Body of pancreas (tissue), 4 donors: ENCODE data around the gene GNAO1. TPM values are rescaled to one million over a fixed set of nuclear protein-coding genes. Genes with fewer than 3 reads are reported as not detected.

Experiments
- ATAC-seq: fragments of 150-250 bp; one replicate; pipeline ENCODE4 v1.9.1; 2016
- DNase-seq, 4 donors: peaks; one replicate each; pipeline ENCODE4 v3.0.0-alpha.2; 2019
- H3K27ac ChIP-seq, 4 donors: fragments of 200-600 bp; sonication (generic); 1 replicate in 3 of 4; 2 replicates in 1 of 4; pipeline versions ENCODE4 v1.5.1 to v1.6.1; 2016 to 2019; ENCODE audit warnings: mild to moderate bottlenecking in 1 of 4, mixed read lengths in 1 of 4, moderate library complexity in 1 of 4
- H3K27me3 ChIP-seq, 2 donors: fragments of 200-600 bp; sonication (generic); one replicate each; pipeline ENCODE4 v1.6.0; 2016; ENCODE audit warnings: mild to moderate bottlenecking in 1 of 2
- H3K36me3 ChIP-seq, 2 donors: fragments of 200-600 bp; sonication (generic); replicated peaks in 1 of 2; 2 replicates each; pipeline ENCODE4 v1.5.1; 2016; ENCODE audit warnings: low read depth in 2 of 2; ENCODE audit not compliant: insufficient read depth in 1 of 2
- H3K4me1 ChIP-seq: fragments of 200-600 bp; sonication (generic); one replicate; pipeline ENCODE4 v1.6.0; 2016
- H3K4me3 ChIP-seq, 2 donors: fragments of 200-600 bp; sonication (generic); 1 replicate in 1 of 2; 2 replicates in 1 of 2; pipeline ENCODE4 v1.5.1; 2016 to 2019
- H3K9me3 ChIP-seq, 3 donors: fragments of 200-600 bp; sonication (generic); 1 replicate in 2 of 3; 2 replicates in 1 of 3; pipeline ENCODE4 v1.5.1; 2016
- CTCF ChIP-seq, 7 experiments: fragments of 450-650 bp in 4 of 7; fragments of 200-600 bp in 3 of 7; sonication (generic) in 3 of 7; IDR thresholded peaks; one replicate each; pipeline ENCODE4 v1.5.1; 2016 to 2019; ENCODE audit warnings: antibody characterized with exemption in 7 of 7
- POLR2A ChIP-seq, 3 donors: fragments of 450-650 bp; IDR thresholded peaks; one replicate each; pipeline ENCODE4 v1.6.1; 2016; ENCODE audit warnings: antibody characterized with exemption in 3 of 3, mild to moderate bottlenecking in 2 of 3
- WGBS, 2 donors: methylation state at CpG; one replicate each; pipeline ENCODE4 v1.1.5; 2017; 5-methylcytosine and 5-hydroxymethylcytosine counted together
- intact Hi-C: fragments of 100-400 bp; cut with DNase I; formaldehyde crosslinking; loops from one replicate; pipeline ENCODE4 v1.15.1; 2023
- total RNA-seq, 2 donors: library from RNA; depleted of rRNA; stranded (reverse); fragments of >200 nt; gene quantifications; one replicate each; pipeline ENCODE4 v1.1.0, GENCODE V29; 2016

Gene GNAO1
- total RNA-seq, 2 donors from 2014 or later, result 1.6 to 3.0 TPM

GRCh38 chr16:56320811-56321558, 129.7 kb downstream of the GNAO1 start:
- Histone ChIP-seq H3K9me3 (no peaks in the 10 kb centered on the region), H3K27ac (no peak overlapping the region), H3K4me3 (no peak overlapping the region), H3K27me3 (no peaks in the 10 kb centered on the region), H3K36me3 (no peaks in the 10 kb centered on the region), H3K4me1 (peaks cover 6% of the 10 kb centered on the region)
- 68 to 71% methylated on average over 7 of the region's 7 CpGs for WGBS, 2 donors
- no peak for TF ChIP-seq CTCF (IDR thresholded peaks at IDR 0.05)
- TF ChIP-seq POLR2A (IDR thresholded peaks at IDR 0.05), result no peak
- intact Hi-C loops, result no loop called here
- ATAC-seq (no peak), DNase-seq (no peak)

GRCh38 chr16:56321571-56321970, 130.3 kb downstream of the GNAO1 start:
- TF ChIP-seq CTCF (IDR thresholded peaks at IDR 0.05), result no peak
- TF ChIP-seq POLR2A (IDR thresholded peaks at IDR 0.05), result no peak
- DNase-seq (no peak), ATAC-seq (no peak)
- 70 to 79% methylated on average over 9 of the region's 9 CpGs for WGBS, 2 donors
- Histone ChIP-seq H3K9me3 (no peaks in the 10 kb centered on the region), H3K27ac (no peak overlapping the region), H3K4me3 (no peak overlapping the region), H3K4me1 (peaks cover 6% of the 10 kb centered on the region), H3K27me3 (no peaks in the 10 kb centered on the region), H3K36me3 (no peaks in the 10 kb centered on the region)
- intact Hi-C loops, result no loop called here

- H3K9me3 ChIP-seq, result no peaks in the 10 kb centered on the region
- WGBS, 2 donors, result 83 to 91% methylated on average over 4 to 9 of the region's 9 CpGs
- no peaks in the 10 kb centered on the region for H3K27me3 ChIP-seq
- ATAC-seq (no peak), DNase-seq (no peak)
- TF ChIP-seq CTCF (IDR thresholded peaks at IDR 0.05) (no peak), POLR2A (IDR thresholded peaks at IDR 0.05) (no peak)
- no peak overlapping the region for H3K27ac ChIP-seq
- intact Hi-C loops, result no loop called here
- H3K4me1 ChIP-seq, result no peaks in the 10 kb centered on the region
- no peak overlapping the region for H3K4me3 ChIP-seq
- no peaks in the 10 kb centered on the region for H3K36me3 ChIP-seq
Observed at GRCh38 chr16:56324406-56324805, 133.1 kb downstream of the GNAO1 start.

GRCh38 chr16:56325956-56326355, 134.7 kb downstream of the GNAO1 start:
- WGBS, 2 donors, result 70 to 87% methylated on average over 5 to 6 of the region's 6 CpGs
- intact Hi-C loops, result no loop called here
- ATAC-seq (no peak), DNase-seq (no peak)
- no peaks in the 10 kb centered on the region for H3K27me3 ChIP-seq
- no peaks in the 10 kb centered on the region for H3K9me3 ChIP-seq
- H3K27ac ChIP-seq, result no peak overlapping the region
- H3K4me1 ChIP-seq, result no peaks in the 10 kb centered on the region
- no peak for TF ChIP-seq CTCF (IDR thresholded peaks at IDR 0.05)
- TF ChIP-seq POLR2A (IDR thresholded peaks at IDR 0.05), result no peak
- no peak overlapping the region for H3K4me3 ChIP-seq
- H3K36me3 ChIP-seq, result no peaks in the 10 kb centered on the region
